ENCODE measurements around the gene SMCO3.

- no peak for TF ChIP-seq CTCF (IDR thresholded peaks at IDR 0.05; ENCODE audit: insufficient read depth, low read length, poor library complexity, severe bottlenecking)
- no peak for TF ChIP-seq EZH2phosphoT487 (conservative IDR thresholded peaks at IDR 0.05; ENCODE audit: low read length)
Measured at GRCh38 chr12:14841761-14842160, 27.8 kb upstream of the SMCO3 start.

All from SU-DHL-6 (cell line).